ENCODE data around the gene AFAP1L2. TPM values are rescaled to one million over a fixed set of nuclear protein-coding genes. Genes with fewer than 3 reads are reported as not detected.

The AFAP1L2 gene
- total and polyA plus RNA-seq, 2 donors (not counting 1 experiment from before 2014, with no cell fraction given), result 4.7 to 4.9 TPM

- Histone ChIP-seq H3K27me3 (replicated peaks in 1 of 4; ENCODE audit: control extremely low read depth in 1 of 4, control insufficient read depth in 3 of 4, insufficient read depth in 4 of 4, low read length in 3 of 4) (no peaks in the 10 kb centered on the region), H3K4me2 (replicated peaks; ENCODE audit: low read depth, low read length, poor library complexity, severe bottlenecking) (no peak overlapping the region), H4K20me1 (ENCODE audit: control insufficient read depth, insufficient read depth, low read length, poor library complexity, severe bottlenecking) (no peaks in the 10 kb centered on the region), H3K27ac (ENCODE audit: low read length in 2 of 2) (no peak overlapping the region), H3K4me3 (ENCODE audit: control extremely low read depth in 1 of 5, extremely low read depth in 1 of 5, insufficient read depth in 1 of 5, low read depth in 2 of 5, low read length in 4 of 5) (no peak overlapping the region), H2AFZ (ENCODE audit: insufficient read depth, low read depth, low read length, poor library complexity, severe bottlenecking) (no peak overlapping the region), H3K9me3 (ENCODE audit: control extremely low read depth in 1 of 3, control insufficient read depth in 2 of 3, insufficient read depth in 1 of 3, low read length in 2 of 3) (no peaks in the 10 kb centered on the region), H3K36me3 (replicated peaks in 1 of 2; ENCODE audit: control extremely low read depth in 1 of 2, control insufficient read depth in 1 of 2, extremely low read depth in 1 of 2, insufficient read depth in 2 of 2, low read length in 1 of 2) (no peaks in the 10 kb centered on the region), H3K79me2 (ENCODE audit: control insufficient read depth, insufficient read depth, low read length) (no peaks in the 10 kb centered on the region), H3K4me1 (ENCODE audit: control insufficient read depth in 2 of 2, insufficient read depth in 2 of 2, low read length in 2 of 2) (no peaks in the 10 kb centered on the region), H3K9ac (ENCODE audit: low read length) (no peak overlapping the region)
- Mint-ChIP-seq H3K27ac (no peak overlapping the region), H3K4me3 (no peak overlapping the region), H3K27me3 (peaks cover 4% of the 10 kb centered on the region), H3K9me3 (ENCODE audit: insufficient read depth) (no peaks in the 10 kb centered on the region), H3K4me1 (no peaks in the 10 kb centered on the region)
- no peak for TF ChIP-seq EZH2 (IDR thresholded peaks at IDR 0.05; ENCODE audit: borderline replicate concordance, insufficient read depth, low read depth, low read length, poor library complexity, severe bottlenecking)
- TF ChIP-seq, protein P1, sequence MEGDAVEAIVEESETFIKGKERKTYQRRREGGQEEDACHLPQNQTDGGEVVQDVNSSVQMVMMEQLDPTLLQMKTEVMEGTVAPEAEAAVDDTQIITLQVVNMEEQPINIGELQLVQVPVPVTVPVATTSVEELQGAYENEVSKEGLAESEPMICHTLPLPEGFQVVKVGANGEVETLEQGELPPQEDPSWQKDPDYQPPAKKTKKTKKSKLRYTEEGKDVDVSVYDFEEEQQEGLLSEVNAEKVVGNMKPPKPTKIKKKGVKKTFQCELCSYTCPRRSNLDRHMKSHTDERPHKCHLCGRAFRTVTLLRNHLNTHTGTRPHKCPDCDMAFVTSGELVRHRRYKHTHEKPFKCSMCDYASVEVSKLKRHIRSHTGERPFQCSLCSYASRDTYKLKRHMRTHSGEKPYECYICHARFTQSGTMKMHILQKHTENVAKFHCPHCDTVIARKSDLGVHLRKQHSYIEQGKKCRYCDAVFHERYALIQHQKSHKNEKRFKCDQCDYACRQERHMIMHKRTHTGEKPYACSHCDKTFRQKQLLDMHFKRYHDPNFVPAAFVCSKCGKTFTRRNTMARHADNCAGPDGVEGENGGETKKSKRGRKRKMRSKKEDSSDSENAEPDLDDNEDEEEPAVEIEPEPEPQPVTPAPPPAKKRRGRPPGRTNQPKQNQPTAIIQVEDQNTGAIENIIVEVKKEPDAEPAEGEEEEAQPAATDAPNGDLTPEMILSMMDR (IDR thresholded peaks at IDR 0.05), result no peak
- ATAC-seq (ENCODE audit: low read depth), result no peak
- ChIA-PET CTCF (interaction anchor here (2.3 kb wide), 1 partner anchor 21 kb away, joined by 10 read pairs; no protein-coding TSS in a partner anchor), POLR2A (no interaction called here)
- WGBS (ENCODE audit: insufficient coverage), result 94% methylated on average over 10 of the region's 10 CpGs
- intact Hi-C loops (cut with micrococcal nuclease), result no loop called here
- no peak for DNase-seq
Observed at GRCh38 chr10:114283091-114283490, 121.2 kb downstream of the AFAP1L2 start.

- Mint-ChIP-seq H3K27ac (no peak overlapping the region), H3K27me3 (peaks cover 8% of the 10 kb centered on the region), H3K4me1 (no peaks in the 10 kb centered on the region), H3K4me3 (no peak overlapping the region), H3K9me3 (ENCODE audit: insufficient read depth) (no peaks in the 10 kb centered on the region)
- Histone ChIP-seq H2AFZ (ENCODE audit: insufficient read depth, low read depth, low read length, poor library complexity, severe bottlenecking) (no peak overlapping the region), H3K36me3 (replicated peaks in 1 of 2; ENCODE audit: control extremely low read depth in 1 of 2, control insufficient read depth in 1 of 2, extremely low read depth in 1 of 2, insufficient read depth in 2 of 2, low read length in 1 of 2) (no peaks in the 10 kb centered on the region), H3K4me1 (ENCODE audit: control insufficient read depth in 2 of 2, insufficient read depth in 2 of 2, low read length in 2 of 2) (no peaks in the 10 kb centered on the region), H3K4me2 (replicated peaks; ENCODE audit: low read depth, low read length, poor library complexity, severe bottlenecking) (no peak overlapping the region), H3K79me2 (ENCODE audit: control insufficient read depth, insufficient read depth, low read length) (no peaks in the 10 kb centered on the region), H3K9me3 (ENCODE audit: control extremely low read depth in 1 of 3, control insufficient read depth in 2 of 3, insufficient read depth in 1 of 3, low read length in 2 of 3) (no peaks in the 10 kb centered on the region), H3K27ac (ENCODE audit: low read length in 2 of 2) (no peak overlapping the region), H4K20me1 (ENCODE audit: control insufficient read depth, insufficient read depth, low read length, poor library complexity, severe bottlenecking) (no peaks in the 10 kb centered on the region), H3K4me3 (ENCODE audit: control extremely low read depth in 1 of 5, extremely low read depth in 1 of 5, insufficient read depth in 1 of 5, low read depth in 2 of 5, low read length in 4 of 5) (no peak overlapping the region), H3K27me3 (replicated peaks in 1 of 4; ENCODE audit: control extremely low read depth in 1 of 4, control insufficient read depth in 3 of 4, insufficient read depth in 4 of 4, low read length in 3 of 4) (peaks cover 0 to 5% (median 0%) of the 10 kb centered on the region in 4 experiments), H3K9ac (ENCODE audit: low read length) (no peak overlapping the region)
- ATAC-seq (ENCODE audit: low read depth) (no peak), DNase-seq (no peak)
- intact Hi-C loops (cut with micrococcal nuclease), result no loop called here
- no peak for TF ChIP-seq EZH2 (IDR thresholded peaks at IDR 0.05; ENCODE audit: borderline replicate concordance, insufficient read depth, low read depth, low read length, poor library complexity, severe bottlenecking)
- CTCF ChIA-PET, result interaction anchor here (2.3 kb wide), 1 partner anchor 21 kb away, joined by 10 read pairs; no protein-coding TSS in a partner anchor
- 100% methylated on average over 1 of the region's 2 CpGs for WGBS (ENCODE audit: insufficient coverage)
- POLR2A ChIA-PET, result no interaction called here
Observed at GRCh38 chr10:114282526-114282925, 121.8 kb downstream of the AFAP1L2 start.
